B cell (primary cell): ENCODE data around the gene CUBN. TPM values are rescaled to one million over a fixed set of nuclear protein-coding genes. Genes with fewer than 3 reads are reported as not detected.

Experiments used
- ATAC-seq: fragments of 200-7000 bp; cut with Tn5 transposase; one replicate; pipeline ENCODE4 v1.10.0; 2021; ENCODE audit warnings: low read depth, mild to moderate bottlenecking, moderate number of reproducible peaks, moderate library complexity
- CTCF ChIA-PET: fragments of 350-600 bp; sonication (Branson Sonifier 250); formaldehyde crosslinking; loops from one replicate; lab custom pipeline; 2021; ENCODE audit warnings: antibody characterized with exemption, inconsistent platforms; lab: Charles Lee
- POLR2A ChIA-PET: fragments of 350-600 bp; sonication (Branson Sonifier 250); formaldehyde crosslinking; loops from one replicate; lab custom pipeline; 2021; ENCODE audit warnings: antibody characterized with exemption; lab: Charles Lee
- DNase-seq: peaks from one replicate; pipeline ENCODE4 v3.0.0; 2013
- H2AFZ ChIP-seq: 2 replicates; pipeline ENCODE4 v1.6.1; 2012; ENCODE audit warnings: mild to moderate bottlenecking, low read depth, low read length; ENCODE audit not compliant: insufficient read depth, poor library complexity, severe bottlenecking
- H3K27ac ChIP-seq, 2 donors: 1 replicate in 1 of 2; 2 replicates in 1 of 2; pipeline ENCODE4 v1.5.1; 2012 to 2013; ENCODE audit warnings: low read length in 2 of 2, mild to moderate bottlenecking in 2 of 2, moderate library complexity in 1 of 2
- H3K27me3 ChIP-seq, 4 experiments: fragments of 200-600 bp in 1 of 4; sonication (generic) in 1 of 4; replicated peaks in 1 of 4; 1 replicate in 2 of 4; 2 replicates in 2 of 4; pipeline versions ENCODE4 v1.6.1 to v1.7.0; 2013 to 2016; ENCODE audit warnings: low read length in 3 of 4, mild to moderate bottlenecking in 2 of 4, mixed read lengths in 1 of 4, moderate library complexity in 1 of 4; ENCODE audit not compliant: insufficient read depth in 4 of 4, control insufficient read depth in 3 of 4; ENCODE audit errors: control extremely low read depth in 1 of 4
- H3K36me3 ChIP-seq, 2 experiments: replicated peaks in 1 of 2; 1 replicate in 1 of 2; 2 replicates in 1 of 2; pipeline versions ENCODE4 v1.6.1 to v1.7.1; 2013; ENCODE audit warnings: low read length in 1 of 2; ENCODE audit not compliant: insufficient read depth in 2 of 2, control insufficient read depth in 1 of 2; ENCODE audit errors: control extremely low read depth in 1 of 2, extremely low read depth in 1 of 2
- H3K4me1 ChIP-seq, 2 donors: fragments of 200-600 bp in 1 of 2; sonication (generic) in 1 of 2; 1 replicate in 1 of 2; 2 replicates in 1 of 2; pipeline versions ENCODE4 v1.5.1 to v1.6.1; 2013 to 2017; ENCODE audit warnings: low read length in 2 of 2; ENCODE audit not compliant: control insufficient read depth in 2 of 2, insufficient read depth in 2 of 2
- H3K4me2 ChIP-seq: replicated peaks from 2 replicates; pipeline ENCODE3; 2012; ENCODE audit warnings: mild to moderate bottlenecking, low read depth, low read length; ENCODE audit not compliant: poor library complexity, severe bottlenecking
- H3K4me3 ChIP-seq, 5 experiments: fragments of 200-600 bp in 1 of 5; sonication (generic) in 1 of 5; 1 replicate in 3 of 5; 2 replicates in 2 of 5; pipeline versions ENCODE4 v1.5.1 to v1.7.0; 2011 to 2016; ENCODE audit warnings: low read length in 4 of 5, mild to moderate bottlenecking in 4 of 5, low read depth in 2 of 5, control low read depth in 1 of 5, moderate library complexity in 1 of 5; ENCODE audit not compliant: insufficient read depth in 1 of 5; ENCODE audit errors: control extremely low read depth in 1 of 5, extremely low read depth in 1 of 5
- H3K79me2 ChIP-seq: fragments of 200-600 bp; sonication (generic); one replicate; pipeline ENCODE4 v1.6.0; 2016; ENCODE audit warnings: low read length; ENCODE audit not compliant: control insufficient read depth, insufficient read depth
- H3K9ac ChIP-seq: fragments of 200-600 bp; sonication (generic); 2 replicates; pipeline ENCODE4 v1.6.1; 2017; ENCODE audit warnings: mild to moderate bottlenecking, low read length, moderate library complexity
- H3K9me3 ChIP-seq, 3 donors: one replicate each; pipeline versions ENCODE4 v1.6.1 to v1.7.1; 2013; ENCODE audit warnings: low read length in 2 of 3; ENCODE audit not compliant: control insufficient read depth in 2 of 3, insufficient read depth in 1 of 3; ENCODE audit errors: control extremely low read depth in 1 of 3
- H4K20me1 ChIP-seq: 2 replicates; pipeline ENCODE4 v1.6.0; 2012; ENCODE audit warnings: mild to moderate bottlenecking, low read length; ENCODE audit not compliant: insufficient read depth, control insufficient read depth, poor library complexity, severe bottlenecking
- H3K27ac Mint-ChIP-seq: one replicate; pipeline ENCODE4 v1.8.0; 2021; ENCODE audit warnings: mixed read lengths
- H3K27me3 Mint-ChIP-seq: one replicate; pipeline ENCODE4 v1.8.0; 2021; ENCODE audit warnings: mixed read lengths
- H3K4me1 Mint-ChIP-seq: one replicate; pipeline ENCODE4 v1.8.0; 2021; ENCODE audit warnings: mixed read lengths
- H3K4me3 Mint-ChIP-seq: one replicate; pipeline ENCODE4 v1.8.0; 2021; ENCODE audit warnings: mixed read lengths
- H3K9me3 Mint-ChIP-seq: one replicate; pipeline ENCODE4 v1.8.0; 2022; ENCODE audit warnings: mixed read lengths; ENCODE audit not compliant: insufficient read depth
- CTCF ChIP-seq: fragments of 200-600 bp; IDR thresholded peaks from one replicate; pipeline ENCODE4 v1.8.0; 2022; ENCODE audit warnings: antibody characterized with exemption, mild to moderate bottlenecking
- EZH2 ChIP-seq: IDR thresholded peaks from 2 replicates; pipeline ENCODE4 v1.6.1; 2012; ENCODE audit warnings: borderline replicate concordance, low read depth, mild to moderate bottlenecking, moderate library complexity, low read length; ENCODE audit not compliant: insufficient read depth, poor library complexity, severe bottlenecking
- WGBS: methylation state at CpG from one replicate; pipeline ENCODE4 v1.1.5; 2013; ENCODE audit warnings: missing lambda C conversion rate; ENCODE audit not compliant: insufficient coverage; 5-methylcytosine and 5-hydroxymethylcytosine counted together
- intact Hi-C: fragments of 100-400 bp; cut with micrococcal nuclease; formaldehyde crosslinking; loops from one replicate; pipeline ENCODE4 v1.10.0; 2022
- polyA plus RNA-seq: library from polyadenylated mRNA; depleted of rRNA; stranded (reverse); fragments of >200 nt; gene quantifications from 2 replicates; pipeline ENCODE4 v1.2.3, GENCODE V29; 2012
- total RNA-seq, 2 donors: library from RNA; stranded (reverse); fragments of 120-200 nt in 1 of 2; gene quantifications; 1 replicate in 1 of 2; 2 replicates in 1 of 2; pipeline versions ENCODE4 v1.2.3 to v1.2.4, GENCODE V29; 2013 to 2022

The CUBN gene
- total and polyA plus RNA-seq, 2 donors (not counting 1 experiment from before 2014, with no cell fraction given): 4.2 to 5.7 TPM

- Histone ChIP-seq H3K4me2 (no peak overlapping the region), H3K9me3 (no peaks in the 10 kb centered on the region), H4K20me1 (no peaks in the 10 kb centered on the region), H3K4me1 (no peaks in the 10 kb centered on the region), H2AFZ (no peak overlapping the region), H3K79me2 (no peaks in the 10 kb centered on the region), H3K27ac (no peak overlapping the region), H3K27me3 (no peaks in the 10 kb centered on the region), H3K9ac (no peak overlapping the region), H3K4me3 (no peak overlapping the region), H3K36me3 (no peaks in the 10 kb centered on the region)
- POLR2A ChIA-PET: no interaction called here
- no peak overlapping the region for H3K4me3 Mint-ChIP-seq
- no peak for ATAC-seq
- H3K9me3 Mint-ChIP-seq: no peaks in the 10 kb centered on the region
- DNase-seq: no peak
- TF ChIP-seq CTCF: no peak
- no peak for TF ChIP-seq EZH2
- CTCF ChIA-PET: no interaction called here
- no peaks in the 10 kb centered on the region for H3K27me3 Mint-ChIP-seq
- no peaks in the 10 kb centered on the region for H3K4me1 Mint-ChIP-seq
- intact Hi-C loops: no loop called here
- no peak overlapping the region for H3K27ac Mint-ChIP-seq
- WGBS: no CpG with 5 or more reads among the region's 2 CpGs
Observed at GRCh38 chr10:17162828-17163227, 33.2 kb upstream of the CUBN start.

- no peaks in the 10 kb centered on the region for H3K9me3 Mint-ChIP-seq
- no peaks in the 10 kb centered on the region for H3K9me3 ChIP-seq
- WGBS: no CpG with 5 or more reads among the region's 3 CpGs
Observed at GRCh38 chr10:17161775-17162174, 32.2 kb upstream of the CUBN start.

More at GRCh38 chr10:17161775-17162174, 32.2 kb upstream of the CUBN start:
- H3K27me3 Mint-ChIP-seq: no peaks in the 10 kb centered on the region
- H3K4me3 ChIP-seq: no peak overlapping the region
- H3K79me2 ChIP-seq: no peaks in the 10 kb centered on the region
- intact Hi-C loops: no loop called here
- no peaks in the 10 kb centered on the region for H4K20me1 ChIP-seq
- no peak overlapping the region for H2AFZ ChIP-seq
- no peak overlapping the region for H3K27ac Mint-ChIP-seq
- DNase-seq: no peak
- no peak overlapping the region for H3K4me2 ChIP-seq
- ATAC-seq: no peak
- no peak overlapping the region for H3K9ac ChIP-seq
- no peak for TF ChIP-seq EZH2
- no peak for TF ChIP-seq CTCF
- no peaks in the 10 kb centered on the region for H3K36me3 ChIP-seq
- CTCF ChIA-PET: no interaction called here
- no peaks in the 10 kb centered on the region for H3K4me1 Mint-ChIP-seq
- POLR2A ChIA-PET: no interaction called here
- H3K27me3 ChIP-seq: no peaks in the 10 kb centered on the region
- no peak overlapping the region for H3K4me3 Mint-ChIP-seq
- no peak overlapping the region for H3K27ac ChIP-seq
- no peaks in the 10 kb centered on the region for H3K4me1 ChIP-seq
